Measurements from ENCODE around the gene TCERG1L. TPM values are rescaled to one million over a fixed set of nuclear protein-coding genes. Genes with fewer than 3 reads are reported as not detected.

Gene TCERG1L
- polyA plus RNA-seq, 3 donors, result not detected

DNA sequence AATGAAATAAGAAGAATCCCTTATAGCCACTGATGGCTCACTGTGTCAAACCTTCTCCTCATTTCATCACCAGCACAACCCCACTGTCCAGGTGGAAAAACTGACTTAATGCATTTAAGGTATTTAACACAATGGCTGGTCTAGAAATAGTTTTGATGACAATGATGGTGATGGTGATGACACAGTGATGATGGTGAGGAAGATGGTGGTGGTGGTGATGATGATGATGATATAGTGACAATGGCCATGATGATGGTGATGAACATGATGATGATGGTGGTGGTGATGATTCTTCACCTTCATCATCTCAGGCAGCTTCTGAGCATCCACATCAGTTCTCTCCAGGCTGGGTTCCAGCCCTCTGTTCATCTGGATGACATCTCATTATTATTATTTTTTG lies 186.6 kb downstream of the TCERG1L start:
- intact Hi-C loops (cut with micrococcal nuclease), result no loop called here
- Histone ChIP-seq H3K27ac (ENCODE audit: low read depth in 1 of 2, low read length in 2 of 2) (no peak overlapping the region), H3K36me3 (replicated peaks in 1 of 2; ENCODE audit: control insufficient read depth in 1 of 2, insufficient read depth in 2 of 2, low read length in 2 of 2) (no peaks in the 10 kb centered on the region), H2AFZ (ENCODE audit: insufficient read depth, low read depth, low read length, poor library complexity, severe bottlenecking) (no peak overlapping the region), H3K4me2 (replicated peaks; ENCODE audit: extremely low read depth, low read length, poor library complexity, severe bottlenecking) (no peak overlapping the region), H3K4me1 (ENCODE audit: control insufficient read depth in 1 of 2, insufficient read depth in 2 of 2, low read length in 2 of 2) (no peaks in the 10 kb centered on the region), H3K9ac (ENCODE audit: insufficient read depth, low read length, poor library complexity, severe bottlenecking) (no peak overlapping the region), H4K20me1 (ENCODE audit: insufficient read depth, low read length) (no peaks in the 10 kb centered on the region), H3K4me3 (replicated peaks in 1 of 3; ENCODE audit: low read depth in 2 of 3, low read length in 3 of 3) (no peak overlapping the region), H3K9me3 (replicated peaks in 1 of 2; ENCODE audit: control insufficient read depth in 1 of 2, insufficient read depth in 1 of 2, low read length in 2 of 2) (peaks cover 18 to 43% of the 10 kb centered on the region in 2 donors), H3K79me2 (ENCODE audit: insufficient read depth, low read length) (no peaks in the 10 kb centered on the region), H3K27me3 (ENCODE audit: control insufficient read depth in 2 of 2, insufficient read depth in 2 of 2, low read length in 2 of 2) (no peaks in the 10 kb centered on the region)
- no peaks in the 10 kb centered on the region for H3K4me1 Mint-ChIP-seq
- peaks cover 4 to 32% (median 15%) of the 10 kb centered on the region in 7 donors for H3K9me3 Mint-ChIP-seq
- no peak overlapping the region for H3K4me3 Mint-ChIP-seq
- H3K27ac Mint-ChIP-seq, result no peak overlapping the region
- H3K36me3 Mint-ChIP-seq, result no peaks in the 10 kb centered on the region
- TF ChIP-seq, protein P1, sequence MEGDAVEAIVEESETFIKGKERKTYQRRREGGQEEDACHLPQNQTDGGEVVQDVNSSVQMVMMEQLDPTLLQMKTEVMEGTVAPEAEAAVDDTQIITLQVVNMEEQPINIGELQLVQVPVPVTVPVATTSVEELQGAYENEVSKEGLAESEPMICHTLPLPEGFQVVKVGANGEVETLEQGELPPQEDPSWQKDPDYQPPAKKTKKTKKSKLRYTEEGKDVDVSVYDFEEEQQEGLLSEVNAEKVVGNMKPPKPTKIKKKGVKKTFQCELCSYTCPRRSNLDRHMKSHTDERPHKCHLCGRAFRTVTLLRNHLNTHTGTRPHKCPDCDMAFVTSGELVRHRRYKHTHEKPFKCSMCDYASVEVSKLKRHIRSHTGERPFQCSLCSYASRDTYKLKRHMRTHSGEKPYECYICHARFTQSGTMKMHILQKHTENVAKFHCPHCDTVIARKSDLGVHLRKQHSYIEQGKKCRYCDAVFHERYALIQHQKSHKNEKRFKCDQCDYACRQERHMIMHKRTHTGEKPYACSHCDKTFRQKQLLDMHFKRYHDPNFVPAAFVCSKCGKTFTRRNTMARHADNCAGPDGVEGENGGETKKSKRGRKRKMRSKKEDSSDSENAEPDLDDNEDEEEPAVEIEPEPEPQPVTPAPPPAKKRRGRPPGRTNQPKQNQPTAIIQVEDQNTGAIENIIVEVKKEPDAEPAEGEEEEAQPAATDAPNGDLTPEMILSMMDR (IDR thresholded peaks at IDR 0.05), result no peak
- peaks cover 0 to 11% (median 3%) of the 10 kb centered on the region in 3 donors for H3K27me3 Mint-ChIP-seq (ENCODE audit: low read depth in 3 of 3)
- DNase-seq, result no peak

DNA sequence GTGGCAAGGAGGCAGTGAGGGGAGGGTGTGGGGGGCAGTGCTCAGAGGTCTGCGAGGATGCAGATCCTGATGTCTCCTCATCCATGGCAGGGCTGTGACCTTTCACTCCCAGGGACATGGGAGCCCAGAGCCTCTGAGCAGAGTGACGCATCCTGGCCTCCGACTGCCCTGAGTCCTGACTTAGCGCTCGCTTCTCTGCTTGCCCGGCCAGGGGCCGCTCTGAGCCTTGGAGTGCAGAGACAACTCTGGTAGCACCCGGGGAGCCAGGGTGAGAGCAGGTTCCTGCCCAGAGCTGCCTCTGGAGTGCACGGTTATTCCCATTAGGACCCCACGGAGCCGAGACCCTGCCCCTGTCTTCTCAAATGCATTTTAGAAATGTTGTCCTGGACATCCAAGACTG lies 188.0 kb downstream of the TCERG1L start:
- Histone ChIP-seq H3K36me3 (replicated peaks in 1 of 2; ENCODE audit: control insufficient read depth in 1 of 2, insufficient read depth in 2 of 2, low read length in 2 of 2) (no peaks in the 10 kb centered on the region), H3K4me1 (ENCODE audit: control insufficient read depth in 1 of 2, insufficient read depth in 2 of 2, low read length in 2 of 2) (no peaks in the 10 kb centered on the region), H3K4me2 (replicated peaks; ENCODE audit: extremely low read depth, low read length, poor library complexity, severe bottlenecking) (no peak overlapping the region), H3K27me3 (ENCODE audit: control insufficient read depth in 2 of 2, insufficient read depth in 2 of 2, low read length in 2 of 2) (no peaks in the 10 kb centered on the region), H4K20me1 (ENCODE audit: insufficient read depth, low read length) (no peaks in the 10 kb centered on the region), H3K9ac (ENCODE audit: insufficient read depth, low read length, poor library complexity, severe bottlenecking) (no peak overlapping the region), H2AFZ (ENCODE audit: insufficient read depth, low read depth, low read length, poor library complexity, severe bottlenecking) (no peak overlapping the region), H3K27ac (ENCODE audit: low read depth in 1 of 2, low read length in 2 of 2) (no peak overlapping the region), H3K79me2 (ENCODE audit: insufficient read depth, low read length) (no peaks in the 10 kb centered on the region), H3K9me3 (replicated peaks in 1 of 2; ENCODE audit: control insufficient read depth in 1 of 2, insufficient read depth in 1 of 2, low read length in 2 of 2) (peaks cover 18 to 43% of the 10 kb centered on the region in 2 donors), H3K4me3 (replicated peaks in 1 of 3; ENCODE audit: low read depth in 2 of 3, low read length in 3 of 3) (no peak overlapping the region)
- 87% methylated on average over 11 of the region's 11 CpGs for WGBS (ENCODE audit: insufficient coverage)
- Mint-ChIP-seq H3K27ac (no peak overlapping the region), H3K27me3 (ENCODE audit: low read depth in 3 of 3) (peaks cover 0 to 10% (median 3%) of the 10 kb centered on the region in 3 donors), H3K4me1 (no peaks in the 10 kb centered on the region), H3K9me3 (peaks cover 4 to 32% (median 17%) of the 10 kb centered on the region in 7 donors), H3K36me3 (no peaks in the 10 kb centered on the region), H3K4me3 (no peak overlapping the region)
- DNase-seq, result no peak
- TF ChIP-seq, protein P1 (IDR thresholded peaks at IDR 0.05), result no peak
- intact Hi-C loops (cut with micrococcal nuclease), result no loop called here
